Measurements from ENCODE around the gene IGFBP2.

IGFBP2 gene

GRCh38 chr2:216616083-216616678 lies 17.0 kb upstream of the IGFBP2 start:
- DNase-seq, result no peak

GRCh38 chr2:216617159-216617815 lies 15.9 kb upstream of the IGFBP2 start:
- no peak for DNase-seq

GRCh38 chr2:216618785-216619184 lies 14.4 kb upstream of the IGFBP2 start:
- DNase-seq, result no peak

- peak; percentile 4 for DNase-seq
Observed at GRCh38 chr2:216619411-216620393, 13.5 kb upstream of the IGFBP2 start.

GRCh38 chr2:216620786-216621185 lies 12.4 kb upstream of the IGFBP2 start:
- DNase-seq, result no peak

- no peak for DNase-seq
Observed at GRCh38 chr2:216621292-216621691, 11.9 kb upstream of the IGFBP2 start.

- no peak for DNase-seq
Observed at GRCh38 chr2:216622526-216622925, 10.7 kb upstream of the IGFBP2 start.

GRCh38 chr2:216624251-216624650 lies 9.0 kb upstream of the IGFBP2 start:
- no peak for DNase-seq

- no peak for DNase-seq
Observed at GRCh38 chr2:216626168-216626874, 6.9 kb upstream of the IGFBP2 start.

GRCh38 chr2:216626875-216627245 lies 6.4 kb upstream of the IGFBP2 start:
- no peak for DNase-seq

GRCh38 chr2:216629784-216630183 lies 3.4 kb upstream of the IGFBP2 start:
- DNase-seq, result no peak

- no peak for DNase-seq
Observed at GRCh38 chr2:216632346-216632951, 771 bp upstream of the IGFBP2 start.

GRCh38 chr2:216633616-216634369 lies 573 bp downstream of the IGFBP2 start:
- no peak for DNase-seq

- DNase-seq, result no peak
Observed at GRCh38 chr2:216634370-216635148, 1.3 kb downstream of the IGFBP2 start.

GRCh38 chr2:216635171-216635570 lies 2.0 kb downstream of the IGFBP2 start:
- no peak for DNase-seq

GRCh38 chr2:216635701-216636550 lies 2.7 kb downstream of the IGFBP2 start:
- no peak for DNase-seq

- DNase-seq, result no peak
Observed at GRCh38 chr2:216636551-216637450, 3.6 kb downstream of the IGFBP2 start.

- no peak for DNase-seq
Observed at GRCh38 chr2:216637472-216637871, 4.3 kb downstream of the IGFBP2 start.
